LHCN-M2 (cell line): Measurements from ENCODE around the gene GDF15. TPM values are rescaled to one million over a fixed set of nuclear protein-coding genes. Genes with fewer than 3 reads are reported as not detected.
"Not testable (repeated sequence)": the region's sequence is repeated elsewhere in the genome, so short reads cannot be mapped to it uniquely, and the experiment has no call there.

Experiments
- DNase-seq: peaks from one replicate; pipeline ENCODE4 v3.0.0-alpha.2; 2012; ENCODE audit warnings: low read depth
- polyA plus RNA-seq: library from polyadenylated mRNA; unstranded; fragments of >200 nt; gene quantifications from one replicate; pipeline ENCODE4 v1.2.1, GENCODE V29; 2012; ENCODE audit warnings: missing spikeins
- total RNA-seq: library from RNA; depleted of rRNA; stranded (reverse); fragments of >200 nt; gene quantifications from 2 replicates; pipeline ENCODE4 v1.2.3, GENCODE V29; 2014; rRNA removed

The GDF15 gene, protein sequence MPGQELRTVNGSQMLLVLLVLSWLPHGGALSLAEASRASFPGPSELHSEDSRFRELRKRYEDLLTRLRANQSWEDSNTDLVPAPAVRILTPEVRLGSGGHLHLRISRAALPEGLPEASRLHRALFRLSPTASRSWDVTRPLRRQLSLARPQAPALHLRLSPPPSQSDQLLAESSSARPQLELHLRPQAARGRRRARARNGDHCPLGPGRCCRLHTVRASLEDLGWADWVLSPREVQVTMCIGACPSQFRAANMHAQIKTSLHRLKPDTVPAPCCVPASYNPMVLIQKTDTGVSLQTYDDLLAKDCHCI
- 109 and 147 TPM in 2 replicates for total RNA-seq
- 25.4 TPM for polyA plus RNA-seq

DNA sequence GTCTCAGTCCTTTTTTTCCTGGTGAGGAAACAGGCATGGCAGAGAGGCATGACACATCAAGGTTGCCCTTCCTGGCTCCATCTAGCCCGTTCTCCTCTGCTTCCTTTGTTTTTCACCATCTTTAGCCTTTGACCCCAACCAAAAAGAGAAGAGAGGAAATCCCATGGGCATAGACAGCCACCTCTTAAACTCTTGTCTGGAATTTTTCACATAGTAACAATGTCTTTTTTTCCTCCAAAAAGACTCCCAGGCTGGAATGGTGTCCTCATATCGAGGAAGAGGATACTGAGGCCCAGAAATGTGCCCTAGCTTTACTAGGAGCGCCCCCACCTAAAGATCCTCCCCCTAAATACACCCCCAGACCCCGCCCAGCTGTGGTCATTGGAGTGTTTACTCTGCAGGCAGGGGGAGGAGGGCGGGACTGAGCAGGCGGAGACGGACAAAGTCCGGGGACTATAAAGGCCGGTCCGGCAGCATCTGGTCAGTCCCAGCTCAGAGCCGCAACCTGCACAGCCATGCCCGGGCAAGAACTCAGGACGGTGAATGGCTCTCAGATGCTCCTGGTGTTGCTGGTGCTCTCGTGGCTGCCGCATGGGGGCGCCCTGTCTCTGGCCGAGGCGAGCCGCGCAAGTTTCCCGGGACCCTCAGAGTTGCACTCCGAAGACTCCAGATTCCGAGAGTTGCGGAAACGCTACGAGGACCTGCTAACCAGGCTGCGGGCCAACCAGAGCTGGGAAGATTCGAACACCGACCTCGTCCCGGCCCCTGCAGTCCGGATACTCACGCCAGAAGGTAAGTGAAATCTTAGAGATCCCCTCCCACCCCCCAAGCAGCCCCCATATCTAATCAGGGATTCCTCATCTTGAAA is at the start of gene GDF15:
Gene GDF15 (plus strand): TSS at position 484 of the 868 bp plus-strand sequence. CDS start 32 bp downstream, at position 516.
- peak; percentile 94 for DNase-seq

DNA sequence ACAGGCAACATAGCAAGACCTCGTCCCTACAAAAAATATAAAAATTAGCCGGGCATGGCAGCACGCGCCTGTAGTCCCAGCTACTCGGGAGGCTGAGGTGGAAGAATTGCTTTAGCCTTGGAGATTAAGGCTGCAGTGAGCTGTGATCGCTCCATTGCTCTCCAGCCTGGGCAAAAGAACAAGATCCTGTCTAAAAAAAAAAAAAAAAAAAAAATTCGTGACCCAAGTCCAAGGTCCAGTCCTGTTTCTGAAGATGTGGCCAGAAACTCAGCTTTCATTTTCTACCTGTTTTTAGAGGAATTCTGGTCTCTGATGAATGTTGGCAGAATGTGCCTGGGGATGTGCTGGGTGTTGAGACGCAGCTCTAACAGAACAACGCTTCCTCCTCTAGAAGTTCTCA is 47.4 kb upstream of the GDF15 start:
- no peak for DNase-seq

DNA sequence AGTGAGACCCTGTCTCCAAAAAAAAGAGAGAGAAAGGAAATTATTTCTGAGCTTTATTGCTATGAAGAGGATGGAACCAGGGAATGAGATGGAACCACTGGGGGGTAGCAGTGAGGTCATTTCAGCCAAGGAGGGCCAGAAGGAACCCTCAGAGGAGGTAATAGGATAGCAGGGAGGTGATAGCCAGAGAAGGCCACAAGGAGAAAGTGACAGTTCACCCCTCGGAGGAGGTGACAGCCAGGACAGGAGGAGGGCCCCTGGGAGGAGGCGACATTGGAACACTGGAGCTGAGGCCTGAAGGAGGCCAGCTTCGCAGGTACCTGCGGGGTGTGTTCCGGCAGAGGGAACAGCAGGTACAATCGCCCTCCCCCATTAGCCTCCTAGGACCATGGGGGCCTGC is 46.2 kb upstream of the GDF15 start:
- DNase-seq = peak; percentile 42

DNA sequence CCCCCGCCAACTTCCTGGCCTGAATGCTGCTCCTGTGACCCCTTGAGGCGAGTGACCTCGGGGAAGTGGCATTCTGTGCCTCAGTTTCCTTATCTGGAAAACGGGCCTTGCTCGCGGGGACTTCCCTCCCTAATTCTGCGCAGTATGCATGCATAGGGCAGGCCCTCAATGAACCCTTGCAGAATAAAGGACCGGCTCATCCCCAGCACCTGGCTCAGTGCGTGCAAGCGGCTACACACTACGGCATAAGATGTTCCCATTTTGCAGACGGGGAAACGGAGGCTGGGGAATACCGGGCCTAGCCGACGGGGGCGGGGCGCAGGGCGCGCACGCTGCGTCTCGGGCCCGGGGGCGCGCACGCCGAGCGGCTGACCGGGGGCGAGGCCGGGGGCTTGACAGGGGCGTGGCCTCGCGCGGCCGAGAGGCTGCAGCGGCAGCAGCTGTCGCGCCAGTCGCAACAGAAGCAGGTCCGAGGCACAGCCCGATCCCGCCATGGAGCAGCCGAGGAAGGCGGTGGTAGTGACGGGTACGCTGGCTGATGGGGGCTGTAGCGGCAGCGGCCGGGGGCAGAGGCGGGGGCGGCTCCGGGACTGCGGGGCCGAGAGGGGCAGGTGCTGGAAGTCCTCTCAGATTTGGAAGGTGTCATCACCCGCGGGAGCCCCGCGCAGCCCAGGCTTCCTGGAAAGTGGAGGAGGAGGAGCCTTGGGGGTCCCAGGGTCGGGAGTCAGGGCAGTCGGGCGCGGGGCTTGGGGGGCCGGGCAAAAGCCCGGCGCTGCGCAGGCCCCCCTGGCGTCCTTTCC is 45.6 kb upstream of the GDF15 start, which contains the start of gene PGPEP1:
Gene PGPEP1 (plus strand): TSS at position 409 of the 800 bp plus-strand sequence. CDS start 84 bp downstream, at position 493.
- peak; percentile 41 for DNase-seq

DNA sequence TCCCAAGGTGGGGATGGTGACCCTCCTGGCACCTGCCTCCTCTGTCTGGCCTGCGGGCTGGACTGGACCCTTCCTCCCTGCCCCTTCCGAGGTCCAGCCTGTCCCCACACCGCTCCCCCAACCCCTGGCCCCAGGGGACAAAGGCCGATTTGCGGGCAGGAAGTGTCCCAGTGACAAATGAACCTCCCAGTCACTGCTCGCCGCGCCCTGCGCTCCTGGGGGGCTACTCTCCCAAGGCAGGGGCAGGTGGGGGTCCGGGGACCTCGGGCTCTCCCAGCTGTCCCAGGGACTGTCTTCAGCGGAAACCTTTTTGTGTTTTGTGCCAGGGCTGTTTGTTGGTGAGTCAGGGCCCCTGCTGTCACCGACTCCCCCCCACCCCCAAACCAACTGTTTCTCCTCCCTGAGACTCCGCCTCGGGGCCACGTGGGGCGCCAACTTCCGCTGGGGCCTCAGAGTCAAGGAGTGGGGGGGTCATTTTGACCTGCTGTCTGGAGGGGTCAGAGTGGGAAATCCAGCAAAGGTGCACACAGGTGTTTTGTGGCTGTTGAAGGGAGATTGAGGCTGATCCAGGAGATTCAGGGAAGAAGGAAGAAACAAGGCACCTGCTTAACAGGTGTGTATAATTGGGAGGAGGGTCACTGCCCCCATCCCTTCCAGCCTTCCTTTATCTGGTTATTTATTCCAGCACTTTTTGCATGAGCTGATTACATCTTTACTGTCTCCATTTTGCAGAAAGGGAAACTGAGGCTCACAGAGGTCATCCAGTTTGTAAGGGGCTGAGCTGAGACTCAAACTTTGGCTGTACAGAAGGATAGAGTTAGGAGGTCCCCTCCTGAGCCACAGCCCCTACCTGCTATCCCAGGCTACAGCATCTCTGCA is 44.7 kb upstream of the GDF15 start:
- DNase-seq = peak; percentile 55

DNA sequence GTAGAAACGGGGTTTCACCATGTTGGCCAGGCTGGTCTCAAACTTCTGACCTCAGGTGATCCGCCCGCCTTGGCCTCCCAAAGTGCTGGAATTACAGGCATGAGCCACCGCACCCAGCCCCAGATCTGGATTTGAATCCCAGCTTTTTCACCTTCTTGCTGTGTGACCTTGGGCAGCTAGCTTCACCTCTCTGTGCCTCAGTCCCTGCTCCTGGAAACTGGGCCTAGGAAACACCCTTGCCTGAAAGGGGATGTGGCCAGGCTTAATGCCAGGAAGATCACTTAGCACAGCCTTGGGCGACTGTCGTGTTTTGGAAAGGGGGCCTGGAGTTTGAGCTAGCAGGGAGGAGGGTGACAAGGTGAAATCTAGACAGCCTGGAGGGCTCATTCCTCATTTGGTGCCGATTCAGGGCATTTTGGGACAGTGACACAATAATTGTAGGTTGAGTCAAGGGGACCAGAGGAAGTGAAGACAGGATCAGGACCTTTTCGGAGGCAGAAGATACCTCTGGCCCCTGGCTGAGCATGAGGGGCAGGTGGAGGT is 43.8 kb upstream of the GDF15 start:
- no peak for DNase-seq

DNA sequence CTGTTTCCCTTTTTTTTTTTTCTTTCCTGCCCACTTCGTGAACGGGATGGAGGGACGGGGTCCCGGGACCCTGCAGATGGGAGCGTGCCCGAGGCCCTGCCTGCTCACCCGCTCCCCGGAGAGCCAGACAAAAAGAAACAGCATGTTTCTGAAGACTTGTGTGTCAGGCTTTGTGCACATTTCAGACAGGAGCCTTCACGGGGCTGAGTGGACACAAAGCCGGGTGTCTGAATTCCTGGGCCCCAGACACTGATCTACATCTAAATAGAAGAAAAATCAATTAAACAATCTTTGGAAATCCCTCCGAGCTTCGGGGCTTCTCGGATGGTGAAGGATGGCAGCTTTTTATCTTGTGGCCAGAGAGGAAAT is 41.4 kb upstream of the GDF15 start:
- DNase-seq = no peak

DNA sequence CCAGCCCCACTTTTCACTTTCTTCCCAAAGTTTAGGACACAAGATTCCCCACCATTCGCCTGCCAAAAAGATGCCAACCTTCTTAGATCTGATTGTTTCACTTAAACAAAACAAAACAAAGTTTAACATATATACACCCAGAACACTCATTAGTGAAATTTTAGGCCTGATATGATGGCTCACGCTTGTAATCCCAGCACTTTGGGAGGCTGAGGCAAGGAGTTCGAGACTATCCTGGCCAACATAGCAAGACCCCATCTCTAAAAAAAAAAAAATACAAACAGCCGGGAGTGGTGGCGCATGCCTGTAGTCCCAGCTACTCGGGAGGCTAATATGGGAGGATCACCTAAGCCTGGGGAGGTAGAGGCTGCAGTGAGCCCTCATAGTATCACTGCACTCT is 40.7 kb upstream of the GDF15 start:
- DNase-seq = no peak

DNA sequence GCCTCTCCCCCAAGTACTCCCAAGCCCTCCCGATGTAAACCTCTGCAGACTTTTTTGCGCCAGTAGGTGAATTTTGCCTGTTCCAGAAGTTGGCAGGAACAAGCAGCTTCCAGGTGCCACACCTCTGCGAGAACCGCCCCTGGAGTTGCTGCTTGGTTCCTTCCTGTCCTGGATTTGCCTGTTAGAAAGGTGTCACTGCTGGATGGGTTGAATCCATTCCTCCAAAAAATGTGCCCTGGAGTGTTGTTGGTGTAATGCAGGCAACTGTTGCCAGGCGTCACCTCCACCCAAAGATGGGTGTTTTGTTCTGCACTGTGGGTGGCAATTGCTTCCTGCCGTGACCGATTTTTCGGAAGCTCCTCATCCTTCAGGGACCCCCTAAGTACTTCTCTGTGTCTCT is 39.9 kb upstream of the GDF15 start:
- DNase-seq = no peak

DNA sequence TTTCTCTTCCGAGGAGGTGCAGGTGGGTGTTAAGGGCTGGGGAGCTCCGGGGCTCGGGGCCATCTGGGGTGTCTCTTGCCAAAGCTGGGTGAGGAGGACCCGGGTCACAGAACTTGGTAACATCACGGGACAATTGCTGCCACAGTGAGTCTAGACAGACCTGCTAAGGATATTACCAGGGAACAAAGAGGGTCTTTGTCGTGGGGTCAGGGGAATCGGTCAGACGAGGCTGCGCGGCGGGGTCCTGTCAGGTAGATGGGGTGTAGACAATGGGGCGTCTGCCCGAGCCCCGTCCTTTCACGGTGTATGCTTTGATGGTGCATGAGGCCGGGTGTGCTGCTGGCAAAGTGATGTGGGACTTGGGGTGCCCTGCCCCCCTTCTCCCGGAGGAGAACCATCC is 37.8 kb upstream of the GDF15 start:
- DNase-seq = no peak

DNA sequence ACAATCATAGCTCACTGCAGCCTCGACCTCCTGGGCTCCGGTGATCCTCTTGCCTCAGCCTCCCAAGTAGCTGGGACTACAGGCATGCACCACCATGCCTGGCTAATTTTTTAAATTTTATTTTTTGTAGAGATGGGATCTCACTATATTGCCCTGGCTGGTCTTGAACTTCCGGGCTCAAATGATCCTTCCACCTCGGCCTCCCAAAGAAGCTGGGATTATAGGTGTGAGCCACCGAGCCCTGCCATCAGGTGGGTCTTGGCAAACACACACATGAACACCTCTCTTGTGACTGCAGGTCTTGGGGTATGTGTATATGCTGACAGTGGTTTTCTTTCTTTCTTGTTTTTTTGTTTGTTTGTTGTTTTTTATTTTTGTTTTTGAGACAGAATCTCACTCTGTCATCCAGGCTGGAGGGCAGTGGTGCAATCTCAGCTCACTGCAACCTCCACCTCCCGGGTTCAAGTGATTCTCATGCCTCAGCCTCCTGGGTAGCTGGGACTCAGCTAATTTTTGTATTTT is 37.1 kb upstream of the GDF15 start:
- DNase-seq = not testable (repeated sequence)

DNA sequence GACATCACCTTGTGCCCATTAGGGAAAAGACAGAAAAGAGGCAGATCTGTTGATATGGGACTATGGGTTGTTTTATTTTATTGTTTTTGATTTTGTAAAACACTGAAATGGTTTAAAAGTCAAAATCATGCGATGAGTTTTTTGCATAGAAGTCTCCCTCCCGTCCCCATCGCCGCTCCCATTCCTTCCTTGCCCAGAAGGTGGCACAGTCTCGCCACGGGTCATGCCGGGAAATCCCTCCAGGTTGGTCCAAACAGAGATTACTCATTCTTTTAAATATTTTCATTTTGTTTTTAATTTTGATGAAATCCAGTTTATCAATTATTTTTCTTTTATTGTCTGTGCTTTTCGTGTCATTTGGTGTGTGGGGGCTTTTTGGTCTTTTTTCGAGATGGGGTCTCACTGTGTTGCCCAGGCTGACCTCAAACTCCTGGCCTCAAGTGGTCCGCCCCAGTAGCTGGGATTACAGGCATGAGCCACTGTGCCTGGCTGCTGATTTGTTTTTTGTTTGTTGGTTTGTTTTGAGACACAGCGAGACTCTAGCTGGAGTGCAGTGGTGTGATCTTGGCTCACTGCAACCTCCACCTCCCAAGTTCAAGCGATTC is 36.3 kb upstream of the GDF15 start:
- DNase-seq = peak; percentile 46

DNA sequence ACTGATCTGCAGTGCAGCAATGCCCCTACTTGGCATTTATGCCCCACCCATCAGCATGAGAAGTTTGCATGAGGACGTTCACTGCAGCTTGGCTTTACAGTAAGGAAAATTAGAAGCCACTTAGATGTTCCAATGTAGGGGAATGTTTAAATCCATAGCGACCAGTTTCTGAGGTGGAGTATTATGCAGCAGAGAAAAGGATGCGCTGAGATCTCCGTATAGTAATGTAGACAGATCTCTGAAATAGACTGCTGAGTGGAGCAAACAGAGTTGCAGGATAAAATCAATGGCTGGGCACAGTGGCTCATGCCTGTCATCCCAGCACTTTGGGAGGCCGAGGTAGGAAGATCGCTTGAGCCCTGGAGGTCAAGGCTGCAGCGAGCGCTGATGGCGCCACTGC is 35.5 kb upstream of the GDF15 start:
- DNase-seq = no peak

DNA sequence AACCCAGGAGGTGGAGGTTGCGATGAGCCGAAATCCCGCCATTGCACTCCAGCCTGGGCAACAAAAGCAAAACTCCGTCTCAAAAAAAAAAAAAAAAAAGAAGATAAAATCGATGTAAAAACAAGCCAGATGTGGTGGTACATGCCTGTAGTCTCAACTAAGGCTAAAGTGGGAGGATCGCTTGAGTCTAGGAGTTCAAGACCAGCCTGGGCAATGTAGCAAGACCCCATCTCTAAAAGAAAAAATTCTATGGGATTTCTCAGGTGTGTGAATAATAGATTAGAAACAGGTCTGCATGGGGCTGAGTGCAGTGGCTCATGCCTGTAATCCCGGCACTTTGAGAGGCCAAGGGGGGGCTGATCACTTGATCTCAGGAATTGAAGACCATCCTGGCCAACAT is 34.4 kb upstream of the GDF15 start:
- no peak for DNase-seq

DNA sequence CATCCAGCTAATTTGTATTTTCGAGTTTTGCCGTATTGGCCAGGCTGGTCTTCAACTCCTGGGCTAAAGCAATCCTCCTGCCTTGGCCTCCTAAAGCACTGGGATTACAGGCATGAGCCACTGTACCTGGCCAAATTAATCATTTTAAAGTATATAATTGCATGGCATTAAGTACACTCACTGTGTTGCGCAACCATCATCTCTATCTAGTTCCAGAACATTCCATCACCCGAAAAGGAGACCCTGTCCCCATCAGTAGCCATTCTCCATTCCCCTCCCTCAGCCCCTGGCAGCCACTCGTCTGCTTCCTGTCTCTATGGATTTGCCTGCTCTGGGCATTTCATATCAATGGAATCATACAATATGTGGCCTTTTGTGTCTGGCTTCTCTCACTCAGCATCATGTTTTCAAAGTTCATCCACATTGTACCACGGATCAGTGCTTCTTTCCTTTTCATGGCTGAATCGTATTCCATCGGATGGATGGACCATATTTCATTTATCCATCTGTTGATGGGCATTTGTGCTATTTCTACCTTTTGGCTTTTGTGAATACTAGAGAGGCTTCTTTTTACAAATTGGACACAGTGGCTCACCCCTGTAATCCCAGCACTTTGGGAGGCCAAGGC is 32.5 kb upstream of the GDF15 start:
- no peak for DNase-seq

DNA sequence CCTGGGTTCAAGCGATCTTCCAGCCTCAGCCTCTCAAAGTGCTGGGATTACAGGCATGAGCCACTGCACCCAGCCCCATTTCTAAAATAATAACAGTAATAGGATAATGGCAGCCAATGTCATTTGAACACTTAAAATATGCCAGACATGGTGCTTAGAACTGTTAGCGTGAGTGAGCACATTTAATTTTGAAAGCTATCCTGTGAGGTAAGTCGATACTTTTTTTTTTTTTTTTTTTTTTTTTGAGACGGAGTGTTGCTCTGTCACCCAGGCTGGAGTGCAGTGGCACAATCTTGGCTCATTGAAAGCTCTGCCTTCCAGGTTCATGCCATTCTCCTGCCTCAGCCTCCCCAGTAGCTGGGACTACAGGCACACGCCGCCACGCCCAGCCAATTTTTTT is 31.2 kb upstream of the GDF15 start:
- not testable (repeated sequence) for DNase-seq

DNA sequence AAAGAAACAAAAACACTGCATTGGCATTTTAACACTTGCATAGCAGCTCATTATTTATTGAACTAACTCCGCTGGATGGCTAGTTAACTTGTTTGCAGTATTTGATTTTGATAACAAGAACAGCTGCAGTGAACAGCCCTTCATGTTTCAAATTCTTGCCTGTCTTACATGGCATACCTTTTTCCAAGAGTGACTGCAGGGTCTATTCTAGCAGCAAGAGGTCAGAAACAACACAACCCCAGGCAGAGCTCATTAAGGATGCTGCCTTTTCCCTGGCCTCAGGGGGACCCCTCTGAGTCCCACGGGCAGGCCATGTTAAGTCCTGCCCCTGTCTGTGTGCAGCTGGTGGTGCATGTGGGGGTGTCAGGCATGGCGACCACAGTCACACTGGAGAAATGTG is 28.9 kb upstream of the GDF15 start:
- DNase-seq = no peak

DNA sequence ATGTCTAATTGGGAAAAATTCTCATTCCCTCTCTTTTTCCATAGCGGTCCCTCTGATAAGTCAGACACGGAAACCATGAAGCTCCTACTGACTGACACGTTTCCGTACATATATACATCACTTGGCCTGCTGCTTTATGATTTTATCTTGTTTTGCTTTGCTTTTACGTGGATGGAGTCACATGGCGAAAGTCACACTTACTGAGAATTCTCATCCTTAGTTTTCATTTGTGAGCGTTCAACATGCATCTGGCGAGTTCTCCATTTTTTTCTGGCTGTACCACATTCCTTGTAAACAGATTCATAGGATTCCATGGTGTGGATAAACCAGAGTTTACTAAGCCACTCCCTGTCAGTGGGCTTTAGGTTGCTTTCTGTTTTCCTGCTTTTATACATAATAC is 24.3 kb upstream of the GDF15 start:
- DNase-seq = no peak

DNA sequence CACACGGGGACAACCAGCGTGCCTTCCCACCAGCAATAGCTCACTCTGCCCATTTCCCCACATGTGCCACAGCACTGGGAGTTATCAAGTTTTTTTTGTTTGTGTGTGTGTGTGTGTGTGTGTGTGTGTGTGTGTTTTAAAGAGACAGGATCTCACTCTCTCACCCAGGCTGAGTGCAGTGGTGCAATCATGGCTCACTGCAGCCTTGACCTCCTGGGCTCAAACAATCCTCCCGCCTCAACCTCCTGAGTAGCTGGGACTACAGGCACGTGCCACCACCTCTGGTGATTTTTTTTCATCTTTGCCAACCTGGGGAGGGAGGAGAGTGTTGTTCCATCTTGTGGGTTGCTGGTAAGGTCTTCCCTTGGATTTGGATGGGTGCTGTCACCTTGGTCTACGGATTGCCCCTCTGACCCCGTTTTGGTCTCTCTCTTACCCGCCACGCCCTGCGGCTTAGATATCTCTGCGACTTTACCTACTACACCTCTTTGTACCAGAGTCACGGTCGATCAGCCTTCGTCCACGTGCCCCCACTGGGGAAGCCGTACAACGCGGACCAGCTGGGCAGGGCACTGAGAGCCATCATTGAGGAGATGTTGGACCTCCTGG is 22.9 kb upstream of the GDF15 start:
- peak; percentile 11 for DNase-seq
